A549 (cell line): ENCODE results near the gene PIK3CD. TPM values are rescaled to one million over a fixed set of nuclear protein-coding genes. Genes with fewer than 3 reads are reported as not detected.

Experiments
- ATAC-seq, 2 experiments: fragments of 200-7000 bp in 1 of 2; fragments of >200 bp in 1 of 2; cut with Nextera tagmentation in 1 of 2; cut with Tn5 transposase in 1 of 2; 3 replicates each; pipeline versions ENCODE4 v1.8.0 to v1.9.1; 2018 to 2020; ENCODE audit warnings: mild to moderate bottlenecking in 1 of 2, moderate library complexity in 1 of 2
- CTCF ChIA-PET: fragments of 300-600 bp; sonication (Branson Sonifier 250); formaldehyde crosslinking; extraction: SDS; loops from one replicate; lab custom pipeline; 2021; ENCODE audit warnings: antibody characterized with exemption, inconsistent platforms; lab: Yijun Ruan, JAX
- POLR2A ChIA-PET: fragments of 350-600 bp; formaldehyde crosslinking; extraction: SDS; loops from one replicate; lab custom pipeline; 2021; ENCODE audit warnings: antibody characterized with exemption, inconsistent platforms; lab: Yijun Ruan, JAX
- DNase-seq, 2 experiments: peaks; one replicate each; pipeline versions ENCODE4 v3.0.0 to v3.0.0-alpha.2; 2011 to 2016; ENCODE audit warnings: low read depth in 1 of 2, low spot score in 1 of 2
- FAIRE-seq: peaks from 2 replicates; lab custom pipeline; 2011; peaks lifted over from hg19 to GRCh38; lab: Jason Lieb, UNC
- H3K27ac ChIP-seq, 2 experiments: fragments of >200 bp; sonication (Bioruptor Twin); formaldehyde crosslinking; 3 replicates each; pipeline ENCODE4 v1.5.1; 2016 to 2017
- H3K4me1 ChIP-seq: fragments of >200 bp; sonication (Bioruptor Twin); formaldehyde crosslinking; 3 replicates; pipeline ENCODE4 v1.6.1; 2016
- H3K4me2 ChIP-seq: fragments of >200 bp; sonication (Bioruptor Twin); formaldehyde crosslinking; 3 replicates; pipeline ENCODE4 v1.6.1; 2016
- H3K4me3 ChIP-seq: fragments of >200 bp; sonication (Bioruptor Twin); formaldehyde crosslinking; 3 replicates; pipeline ENCODE4 v1.5.1; 2016
- H3K9me3 ChIP-seq: fragments of >200 bp; sonication (Bioruptor Twin); formaldehyde crosslinking; 3 replicates; pipeline ENCODE4 v1.6.1; 2016
- ATOH8 ChIP-seq: fragments of 250-450 bp; sonication (Bioruptor Pico); IDR thresholded peaks from 2 replicates; pipeline ENCODE4 v1.5.0; 2020; ENCODE audit warnings: low read depth, mild to moderate bottlenecking, moderate library complexity
- BCL3 ChIP-seq: fragments of >200 bp; sonication (Bioruptor Twin); formaldehyde crosslinking; IDR thresholded peaks from 3 replicates; pipeline ENCODE4 v1.6.1; 2016
- CHD2 ChIP-seq: fragments of 150-350 bp; IDR thresholded peaks from 2 replicates; pipeline ENCODE4 v1.6.1; 2014; ENCODE audit warnings: low read length; ENCODE audit not compliant: partially characterized antibody
- CTCF ChIP-seq: fragments of >200 bp; sonication (Bioruptor Twin); formaldehyde crosslinking; IDR thresholded peaks from 3 replicates; pipeline ENCODE4 v1.5.1; 2016
- ESRRA ChIP-seq: fragments of 150-350 bp; IDR thresholded peaks from 2 replicates; pipeline ENCODE4 v1.6.1; 2014; ENCODE audit warnings: mild to moderate bottlenecking, low read length, borderline replicate concordance
- FOSB ChIP-seq: fragments of 250-450 bp; sonication (Bioruptor Pico); IDR thresholded peaks from 2 replicates; pipeline ENCODE4 v1.5.0; 2020; ENCODE audit warnings: mild to moderate bottlenecking, moderate library complexity
- HOXB5 ChIP-seq: fragments of 250-450 bp; sonication (Bioruptor Pico); IDR thresholded peaks from 2 replicates; pipeline ENCODE4 v1.5.0; 2020; ENCODE audit warnings: mild to moderate bottlenecking, moderate library complexity
- JUN ChIP-seq, 2 experiments: fragments of >200 bp; sonication (Bioruptor Twin); formaldehyde crosslinking; IDR thresholded peaks; 2 replicates in 1 of 2; 3 replicates in 1 of 2; pipeline ENCODE4 v1.6.1; 2016 to 2017
- KDM5A ChIP-seq: fragments of 200-600 bp; sonication (generic); IDR thresholded peaks from 2 replicates; pipeline ENCODE4 v1.6.1; 2016; ENCODE audit warnings: antibody characterized with exemption, mild to moderate bottlenecking
- MAZ ChIP-seq: fragments of 150-350 bp; IDR thresholded peaks from 2 replicates; pipeline ENCODE4 v1.6.1; 2014; ENCODE audit warnings: antibody characterized with exemption, low read depth, low read length, borderline replicate concordance
- MYC ChIP-seq: IDR thresholded peaks from 2 replicates; pipeline ENCODE4 v1.6.1; 2012; ENCODE audit warnings: mild to moderate bottlenecking, inconsistent platforms, low read length, improper control_type of control experiment, borderline replicate concordance
- NPAS2 ChIP-seq: fragments of 250-450 bp; sonication (Bioruptor Pico); IDR thresholded peaks from 2 replicates; pipeline ENCODE4 v1.8.0; 2022; ENCODE audit warnings: mild to moderate bottlenecking, moderate library complexity, borderline replicate concordance
- NR3C1 ChIP-seq: fragments of >200 bp; sonication (Bioruptor Twin); formaldehyde crosslinking; IDR thresholded peaks from 3 replicates; pipeline ENCODE4 v1.6.1; 2017
- PHF8 ChIP-seq: fragments of 200-600 bp; sonication (generic); IDR thresholded peaks from 2 replicates; pipeline ENCODE4 v1.6.1; 2016; ENCODE audit warnings: low read depth, mild to moderate bottlenecking, antibody characterized with exemption, moderate library complexity, borderline replicate concordance
- RAD21 ChIP-seq, 2 experiments: fragments of >200 bp in 1 of 2; sonication (Bioruptor Twin) in 1 of 2; formaldehyde crosslinking in 1 of 2; IDR thresholded peaks in 1 of 2; conservative IDR thresholded peaks in 1 of 2; 2 replicates in 1 of 2; 3 replicates in 1 of 2; pipeline ENCODE4 v1.6.1; 2012 to 2018; ENCODE audit warnings: inconsistent platforms in 1 of 2
- TP53 ChIP-seq: fragments of 250-450 bp; sonication (Bioruptor Pico); IDR thresholded peaks from 2 replicates; pipeline ENCODE4 v1.5.0; 2021; ENCODE audit warnings: mild to moderate bottlenecking, moderate library complexity
- USF2 ChIP-seq: fragments of 450-650 bp; IDR thresholded peaks from 2 replicates; pipeline ENCODE4 v1.6.1; 2014; ENCODE audit warnings: antibody characterized with exemption
- ZNF302 ChIP-seq: fragments of 250-450 bp; sonication (Bioruptor Pico); IDR thresholded peaks from 2 replicates; pipeline ENCODE4 v1.9.0; 2021; ENCODE audit warnings: inconsistent platforms, mild to moderate bottlenecking, moderate library complexity
- ZSCAN20 ChIP-seq: fragments of 250-450 bp; sonication (Bioruptor Pico); IDR thresholded peaks from 2 replicates; pipeline ENCODE4 v1.8.0; 2022; ENCODE audit warnings: mild to moderate bottlenecking, moderate library complexity
- WGBS: methylation state at CpG from one replicate; pipeline ENCODE4 v1.1.6; 2017; ENCODE audit errors: missing lambda C conversion rate; 5-methylcytosine and 5-hydroxymethylcytosine counted together
- polyA plus RNA-seq, 4 experiments: library from polyadenylated mRNA; depleted of rRNA in 3 of 4; stranded (reverse); fragments of >200 nt; fragmentation: RNase III in 1 of 4; extraction: RNeasy Plus Mini Kit Qiagen cat#74134 plus additional on column Dnase treatment in 1 of 4; gene quantifications; 2 replicates in 3 of 4; 3 replicates in 1 of 4; pipeline ENCODE4 v1.2.3, GENCODE V29; 2011 to 2017
- TF ChIP-seq, protein P1 (sequence below): IDR thresholded peaks from 2 replicates; pipeline ENCODE4 v1.6.1; 2012
- TF ChIP-seq, protein P2 (sequence below): IDR thresholded peaks from 2 replicates; pipeline ENCODE4 v1.6.1; 2012; ENCODE audit warnings: low read depth, borderline replicate concordance
- TF ChIP-seq, protein P3 (sequence below): fragments of 150-350 bp; IDR thresholded peaks from 2 replicates; pipeline ENCODE4 v1.6.1; 2014; ENCODE audit warnings: low read depth, mild to moderate bottlenecking, low read length
- TF ChIP-seq, protein P4 (sequence below): fragments of 200-600 bp; sonication (generic); IDR thresholded peaks from 2 replicates; pipeline ENCODE4 v1.6.1; 2016; ENCODE audit warnings: antibody characterized with exemption, mild to moderate bottlenecking, moderate library complexity

Gene PIK3CD
- polyA plus RNA-seq, 2 of the 4 experiments (the other 2 are of a cell fraction) = 2.4 to 3.5 TPM

DNA sequence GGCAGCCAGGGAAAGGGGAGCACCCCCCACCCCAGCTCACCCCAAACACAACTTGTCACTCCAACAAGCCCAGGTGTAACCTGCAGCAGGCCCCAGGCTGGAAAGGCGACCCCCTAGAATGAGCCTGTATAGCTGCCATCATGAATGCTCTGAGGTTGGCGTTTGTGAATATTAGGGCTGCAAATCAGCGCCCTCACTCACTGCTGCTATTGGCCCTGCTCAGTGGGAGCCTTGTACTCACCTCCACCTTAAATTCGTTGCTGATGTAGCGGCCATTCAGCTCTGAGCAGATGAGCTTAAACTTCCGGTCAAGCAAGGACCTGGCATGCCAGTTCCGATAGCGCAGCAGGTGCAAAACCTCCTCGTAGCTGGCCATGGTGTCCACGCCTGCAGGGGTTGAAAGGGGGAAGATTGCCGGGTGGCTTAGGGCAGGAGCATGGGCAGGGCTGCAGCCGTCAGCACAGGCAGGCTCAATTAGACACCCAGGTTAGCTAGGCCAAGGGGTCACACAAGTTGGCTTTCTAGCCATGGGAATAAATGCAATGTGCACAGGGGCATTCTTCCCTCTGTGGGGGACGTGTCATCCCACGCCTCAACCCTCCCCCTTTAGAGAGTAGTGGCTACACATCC lies 81.7 kb downstream of the PIK3CD start:
- no peak overlapping the region for H3K27ac ChIP-seq
- DNase-seq (no peak), FAIRE-seq (no peak)
- ChIA-PET CTCF (interaction anchor here (0.8 to 2.1 kb wide), 3 partner anchors 9 to 105 kb away, joined by 3 to 5 read pairs (median 3); no protein-coding TSS in a partner anchor), POLR2A (no interaction called here)
- TF ChIP-seq USF2 (no peak), BCL3 (no peak), NPAS2 (CRISPR knock-in tag) (no peak), JUN (IDR thresholded peaks at IDR 0.05) (no peak), PHF8 (no peak), FOSB (CRISPR knock-in tag) (no peak), ZNF302 (no peak)
- TF ChIP-seq, protein P1, sequence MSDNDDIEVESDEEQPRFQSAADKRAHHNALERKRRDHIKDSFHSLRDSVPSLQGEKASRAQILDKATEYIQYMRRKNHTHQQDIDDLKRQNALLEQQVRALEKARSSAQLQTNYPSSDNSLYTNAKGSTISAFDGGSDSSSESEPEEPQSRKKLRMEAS = no peak
- TF ChIP-seq, all 56 proteins: peak for 0
- 95% methylated on average over 13 of the region's 14 CpGs for WGBS
- H3K4me3 ChIP-seq = no peak overlapping the region
- no peaks in the 10 kb centered on the region for H3K4me1 ChIP-seq
- H3K9me3 ChIP-seq = no peaks in the 10 kb centered on the region
- H3K4me2 ChIP-seq = no peak overlapping the region
- no peak for ATAC-seq

GRCh38 chr1:9735800-9736199 lies 84.3 kb downstream of the PIK3CD start:
- ATAC-seq = no peak
- no peaks in the 10 kb centered on the region for H3K9me3 ChIP-seq
- ChIA-PET CTCF (interaction anchor here (0.6 to 1.8 kb wide), 3 partner anchors 10 to 33 kb away, joined by 3 to 6 read pairs (median 4); no protein-coding TSS in a partner anchor), POLR2A (no interaction called here)
- H3K4me1 ChIP-seq = no peaks in the 10 kb centered on the region
- no peak overlapping the region for H3K4me3 ChIP-seq
- WGBS = 94% methylated on average over 12 of the region's 19 CpGs
- H3K27ac ChIP-seq = no peak overlapping the region
- TF ChIP-seq MAZ (no peak), CHD2 (no peak), NR3C1 (no peak), KDM5A (no peak), JUN (IDR thresholded peaks at IDR 0.05) (no peak), TP53 (no peak), HOXB5 (CRISPR knock-in tag) (no peak), CTCF (no peak), ATOH8 (CRISPR knock-in tag) (no peak), ZSCAN20 (CRISPR knock-in tag) (no peak), MYC (no peak), ESRRA (no peak), RAD21 (conservative IDR thresholded peaks at IDR 0.05 in 1 of 2, IDR thresholded peaks at IDR 0.05 in 1 of 2) (no peak), USF2 (no peak)
- TF ChIP-seq, protein P2, sequence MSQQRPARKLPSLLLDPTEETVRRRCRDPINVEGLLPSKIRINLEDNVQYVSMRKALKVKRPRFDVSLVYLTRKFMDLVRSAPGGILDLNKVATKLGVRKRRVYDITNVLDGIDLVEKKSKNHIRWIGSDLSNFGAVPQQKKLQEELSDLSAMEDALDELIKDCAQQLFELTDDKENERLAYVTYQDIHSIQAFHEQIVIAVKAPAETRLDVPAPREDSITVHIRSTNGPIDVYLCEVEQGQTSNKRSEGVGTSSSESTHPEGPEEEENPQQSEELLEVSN = no peak
- TF ChIP-seq, protein P3, sequence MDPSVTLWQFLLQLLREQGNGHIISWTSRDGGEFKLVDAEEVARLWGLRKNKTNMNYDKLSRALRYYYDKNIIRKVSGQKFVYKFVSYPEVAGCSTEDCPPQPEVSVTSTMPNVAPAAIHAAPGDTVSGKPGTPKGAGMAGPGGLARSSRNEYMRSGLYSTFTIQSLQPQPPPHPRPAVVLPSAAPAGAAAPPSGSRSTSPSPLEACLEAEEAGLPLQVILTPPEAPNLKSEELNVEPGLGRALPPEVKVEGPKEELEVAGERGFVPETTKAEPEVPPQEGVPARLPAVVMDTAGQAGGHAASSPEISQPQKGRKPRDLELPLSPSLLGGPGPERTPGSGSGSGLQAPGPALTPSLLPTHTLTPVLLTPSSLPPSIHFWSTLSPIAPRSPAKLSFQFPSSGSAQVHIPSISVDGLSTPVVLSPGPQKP = no peak
- TF ChIP-seq, protein P4, sequence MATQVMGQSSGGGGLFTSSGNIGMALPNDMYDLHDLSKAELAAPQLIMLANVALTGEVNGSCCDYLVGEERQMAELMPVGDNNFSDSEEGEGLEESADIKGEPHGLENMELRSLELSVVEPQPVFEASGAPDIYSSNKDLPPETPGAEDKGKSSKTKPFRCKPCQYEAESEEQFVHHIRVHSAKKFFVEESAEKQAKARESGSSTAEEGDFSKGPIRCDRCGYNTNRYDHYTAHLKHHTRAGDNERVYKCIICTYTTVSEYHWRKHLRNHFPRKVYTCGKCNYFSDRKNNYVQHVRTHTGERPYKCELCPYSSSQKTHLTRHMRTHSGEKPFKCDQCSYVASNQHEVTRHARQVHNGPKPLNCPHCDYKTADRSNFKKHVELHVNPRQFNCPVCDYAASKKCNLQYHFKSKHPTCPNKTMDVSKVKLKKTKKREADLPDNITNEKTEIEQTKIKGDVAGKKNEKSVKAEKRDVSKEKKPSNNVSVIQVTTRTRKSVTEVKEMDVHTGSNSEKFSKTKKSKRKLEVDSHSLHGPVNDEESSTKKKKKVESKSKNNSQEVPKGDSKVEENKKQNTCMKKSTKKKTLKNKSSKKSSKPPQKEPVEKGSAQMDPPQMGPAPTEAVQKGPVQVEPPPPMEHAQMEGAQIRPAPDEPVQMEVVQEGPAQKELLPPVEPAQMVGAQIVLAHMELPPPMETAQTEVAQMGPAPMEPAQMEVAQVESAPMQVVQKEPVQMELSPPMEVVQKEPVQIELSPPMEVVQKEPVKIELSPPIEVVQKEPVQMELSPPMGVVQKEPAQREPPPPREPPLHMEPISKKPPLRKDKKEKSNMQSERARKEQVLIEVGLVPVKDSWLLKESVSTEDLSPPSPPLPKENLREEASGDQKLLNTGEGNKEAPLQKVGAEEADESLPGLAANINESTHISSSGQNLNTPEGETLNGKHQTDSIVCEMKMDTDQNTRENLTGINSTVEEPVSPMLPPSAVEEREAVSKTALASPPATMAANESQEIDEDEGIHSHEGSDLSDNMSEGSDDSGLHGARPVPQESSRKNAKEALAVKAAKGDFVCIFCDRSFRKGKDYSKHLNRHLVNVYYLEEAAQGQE = no peak
- TF ChIP-seq, all 56 proteins: peak for 0
- H3K4me2 ChIP-seq = no peak overlapping the region
- DNase-seq = no peak
- FAIRE-seq = no peak
